Breast epithelium (tissue), 3 donors: ENCODE results near the gene KCND3.

ENCODE experiments used
- POLR2A ChIP-seq: fragments of 450-650 bp; IDR thresholded peaks from one replicate; pipeline ENCODE4 v1.6.1; 2016; ENCODE audit warnings: antibody characterized with exemption, mild to moderate bottlenecking, moderate library complexity
- TF ChIP-seq, protein P1 (sequence below), 3 donors: fragments of 450-650 bp; IDR thresholded peaks; one replicate each; pipeline ENCODE4 v1.5.1; 2016 to 2017; ENCODE audit warnings: antibody characterized with exemption in 3 of 3, mild to moderate bottlenecking in 3 of 3, moderate library complexity in 3 of 3

DNA sequence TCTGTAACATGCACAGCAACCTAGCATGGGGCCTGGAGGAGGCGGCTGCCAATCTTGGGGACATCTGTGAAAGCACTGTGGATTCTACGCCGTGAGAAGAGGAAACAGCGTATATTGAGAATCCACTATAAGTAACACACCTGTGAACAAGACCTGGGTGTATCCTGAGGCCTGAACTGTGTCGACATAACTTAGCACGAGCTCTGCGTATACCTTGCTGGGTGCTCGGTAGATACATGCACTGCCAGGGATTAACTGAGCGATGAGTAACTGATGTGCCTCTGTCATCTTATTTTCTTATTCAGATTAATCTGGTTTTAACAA lies 175.2 kb downstream of the KCND3 start:
- TF ChIP-seq, protein P1, sequence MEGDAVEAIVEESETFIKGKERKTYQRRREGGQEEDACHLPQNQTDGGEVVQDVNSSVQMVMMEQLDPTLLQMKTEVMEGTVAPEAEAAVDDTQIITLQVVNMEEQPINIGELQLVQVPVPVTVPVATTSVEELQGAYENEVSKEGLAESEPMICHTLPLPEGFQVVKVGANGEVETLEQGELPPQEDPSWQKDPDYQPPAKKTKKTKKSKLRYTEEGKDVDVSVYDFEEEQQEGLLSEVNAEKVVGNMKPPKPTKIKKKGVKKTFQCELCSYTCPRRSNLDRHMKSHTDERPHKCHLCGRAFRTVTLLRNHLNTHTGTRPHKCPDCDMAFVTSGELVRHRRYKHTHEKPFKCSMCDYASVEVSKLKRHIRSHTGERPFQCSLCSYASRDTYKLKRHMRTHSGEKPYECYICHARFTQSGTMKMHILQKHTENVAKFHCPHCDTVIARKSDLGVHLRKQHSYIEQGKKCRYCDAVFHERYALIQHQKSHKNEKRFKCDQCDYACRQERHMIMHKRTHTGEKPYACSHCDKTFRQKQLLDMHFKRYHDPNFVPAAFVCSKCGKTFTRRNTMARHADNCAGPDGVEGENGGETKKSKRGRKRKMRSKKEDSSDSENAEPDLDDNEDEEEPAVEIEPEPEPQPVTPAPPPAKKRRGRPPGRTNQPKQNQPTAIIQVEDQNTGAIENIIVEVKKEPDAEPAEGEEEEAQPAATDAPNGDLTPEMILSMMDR (IDR thresholded peaks at IDR 0.05) = no peak
- TF ChIP-seq POLR2A = no peak
